Trophoblast cell (in vitro differentiated cells and primary cell): ENCODE results near the gene PRDM16.

ENCODE experiments used
- DNase-seq, 2 donors: peaks; one replicate each; pipeline ENCODE4 v3.0.0-alpha.2; 2016
- H2AFZ ChIP-seq: 2 replicates; pipeline ENCODE4 v1.6.1; 2013; ENCODE audit warnings: low read length, moderate library complexity, mild to moderate bottlenecking; ENCODE audit not compliant: insufficient read depth, poor library complexity
- H2AK5ac ChIP-seq: 2 replicates; pipeline ENCODE4 v1.6.1; 2013; ENCODE audit warnings: mild to moderate bottlenecking, low read length
- H2BK120ac ChIP-seq: 2 replicates; pipeline ENCODE4 v1.6.1; 2013; ENCODE audit warnings: low read length, mild to moderate bottlenecking, moderate library complexity; ENCODE audit not compliant: insufficient read depth, poor library complexity
- H2BK12ac ChIP-seq: 2 replicates; pipeline ENCODE4 v1.6.1; 2013; ENCODE audit warnings: mild to moderate bottlenecking, low read length, moderate library complexity
- H2BK5ac ChIP-seq: 2 replicates; pipeline ENCODE4 v1.6.1; 2013; ENCODE audit warnings: low read length, low read depth, moderate library complexity, mild to moderate bottlenecking; ENCODE audit not compliant: poor library complexity
- H3K14ac ChIP-seq: 2 replicates; pipeline ENCODE4 v1.6.1; 2013; ENCODE audit warnings: mild to moderate bottlenecking, low read length
- H3K18ac ChIP-seq: 2 replicates; pipeline ENCODE4 v1.6.1; 2013; ENCODE audit warnings: mild to moderate bottlenecking, low read length
- H3K23ac ChIP-seq: 2 replicates; pipeline ENCODE4 v1.6.1; 2013; ENCODE audit warnings: low read length
- H3K27ac ChIP-seq: 2 replicates; pipeline ENCODE4 v1.5.1; 2013; ENCODE audit warnings: low read depth, mild to moderate bottlenecking, inconsistent platforms, low read length, moderate library complexity
- H3K27me3 ChIP-seq: 2 replicates; pipeline ENCODE4 v1.6.1; 2013; ENCODE audit warnings: inconsistent platforms, mild to moderate bottlenecking, low read length, moderate library complexity; ENCODE audit not compliant: insufficient read depth
- H3K36me3 ChIP-seq, 2 experiments: 1 replicate in 1 of 2; 2 replicates in 1 of 2; pipeline ENCODE4 v1.6.1; 2013; ENCODE audit warnings: low read length in 2 of 2, mild to moderate bottlenecking in 2 of 2, moderate library complexity in 1 of 2; ENCODE audit not compliant: insufficient read depth in 2 of 2, control insufficient read depth in 1 of 2
- H3K4ac ChIP-seq: 2 replicates; pipeline ENCODE4 v1.6.1; 2013; ENCODE audit warnings: low read depth, mild to moderate bottlenecking, low read length, moderate library complexity
- H3K4me1 ChIP-seq, 2 experiments: 1 replicate in 1 of 2; 2 replicates in 1 of 2; pipeline ENCODE4 v1.6.1; 2013; ENCODE audit warnings: low read length in 2 of 2, mild to moderate bottlenecking in 2 of 2, moderate library complexity in 1 of 2; ENCODE audit not compliant: insufficient read depth in 2 of 2, control insufficient read depth in 1 of 2
- H3K4me2 ChIP-seq: 2 replicates; pipeline ENCODE4 v1.6.1; 2013; ENCODE audit warnings: inconsistent platforms, mild to moderate bottlenecking, low read length, moderate library complexity
- H3K4me3 ChIP-seq: 2 replicates; pipeline ENCODE4 v1.5.1; 2013; ENCODE audit warnings: mild to moderate bottlenecking, low read depth, low read length, inconsistent platforms
- H3K79me1 ChIP-seq: one replicate; pipeline ENCODE4 v1.6.1; 2013; ENCODE audit warnings: low read length
- H3K79me2 ChIP-seq: 2 replicates; pipeline ENCODE4 v1.6.1; 2013; ENCODE audit warnings: low read length, mild to moderate bottlenecking; ENCODE audit not compliant: control insufficient read depth, insufficient read depth, poor library complexity
- H3K9ac ChIP-seq: 2 replicates; pipeline ENCODE4 v1.6.1; 2013; ENCODE audit warnings: mild to moderate bottlenecking, low read length
- H3K9me3 ChIP-seq: 2 replicates; pipeline ENCODE4 v1.6.1; 2013; ENCODE audit warnings: low read depth, mild to moderate bottlenecking, control low read depth, inconsistent platforms, low read length; ENCODE audit not compliant: insufficient read depth
- H4K12ac ChIP-seq: 2 replicates; pipeline ENCODE4 v1.6.1; 2013; ENCODE audit warnings: low read depth, mild to moderate bottlenecking, low read length, moderate library complexity
- H4K8ac ChIP-seq: 2 replicates; pipeline ENCODE4 v1.6.1; 2013; ENCODE audit warnings: low read depth, mild to moderate bottlenecking, low read length, moderate library complexity
- H4K91ac ChIP-seq: one replicate; pipeline ENCODE4 v1.6.1; 2013; ENCODE audit warnings: low read depth, mild to moderate bottlenecking, low read length, moderate library complexity
- WGBS: extraction: QIAGEN DNeasy Blood & Tissue Kit; methylation state at CpG from one replicate; pipeline ENCODE4 v1.1.7; 2013; ENCODE audit warnings: missing lambda C conversion rate; ENCODE audit not compliant: insufficient read length, insufficient coverage; ENCODE audit errors: extremely low coverage; 5-methylcytosine and 5-hydroxymethylcytosine counted together

The PRDM16 gene

DNA sequence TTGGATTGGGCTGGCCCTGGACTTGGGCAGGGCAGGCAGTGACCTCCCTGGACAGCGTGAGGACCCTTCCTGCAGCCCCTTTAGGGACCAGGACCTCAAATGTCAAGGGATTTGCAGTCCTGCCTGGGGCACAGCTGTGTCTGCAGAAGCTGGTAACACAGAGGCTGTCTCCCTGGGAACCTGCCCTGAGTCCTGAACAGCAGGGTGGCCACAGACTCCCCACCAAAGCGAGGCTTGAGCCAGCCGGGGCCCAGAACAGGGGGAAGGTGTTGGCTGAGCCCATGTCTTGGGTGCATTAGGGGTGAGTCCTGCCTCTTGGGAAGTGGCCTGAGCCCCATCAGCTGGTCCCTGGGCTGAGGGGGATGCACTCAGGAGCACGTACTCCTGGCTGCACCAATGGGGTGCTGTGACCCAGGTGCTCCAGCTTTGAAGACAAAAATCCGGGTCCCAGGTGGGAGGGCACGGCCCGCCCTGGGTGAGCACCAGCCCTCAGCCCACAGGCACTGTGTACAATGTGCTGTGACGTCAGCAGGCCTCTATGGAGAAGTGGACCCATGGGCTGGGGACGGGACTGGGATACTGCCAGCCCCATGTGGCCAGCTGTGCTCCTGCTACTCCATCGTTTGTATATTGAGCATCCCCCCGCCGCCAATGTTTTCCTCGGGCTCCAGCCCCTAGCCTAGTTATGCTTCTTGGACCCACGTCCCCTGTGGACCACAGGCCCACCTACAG lies 313.5 kb downstream of the PRDM16 start:
- H3K27ac ChIP-seq: no peak overlapping the region
- H2BK120ac ChIP-seq: no peak overlapping the region
- no CpG with 5 or more reads among the region's 14 CpGs for WGBS
- H3K79me1 ChIP-seq: no peaks in the 10 kb centered on the region
- H3K9me3 ChIP-seq: peaks cover 1% of the 10 kb centered on the region
- no peaks in the 10 kb centered on the region for H3K79me2 ChIP-seq
- H3K9ac ChIP-seq: no peak overlapping the region
- H2BK12ac ChIP-seq: no peak overlapping the region
- H2AFZ ChIP-seq: no peak overlapping the region
- DNase-seq: no peak
- H3K36me3 ChIP-seq: no peaks in the 10 kb centered on the region
- no peak overlapping the region for H3K14ac ChIP-seq
- peaks cover 5% of the 10 kb centered on the region for H3K27me3 ChIP-seq
- no peak overlapping the region for H3K18ac ChIP-seq
- H3K23ac ChIP-seq: no peak overlapping the region
- no peak overlapping the region for H2AK5ac ChIP-seq
- H3K4ac ChIP-seq: no peak overlapping the region
- no peak overlapping the region for H3K4me2 ChIP-seq
- H4K8ac ChIP-seq: no peak overlapping the region
- H3K4me3 ChIP-seq: no peak overlapping the region
- H2BK5ac ChIP-seq: no peak overlapping the region
- no peak overlapping the region for H4K12ac ChIP-seq
- no peaks in the 10 kb centered on the region for H3K4me1 ChIP-seq
- no peak overlapping the region for H4K91ac ChIP-seq

DNA sequence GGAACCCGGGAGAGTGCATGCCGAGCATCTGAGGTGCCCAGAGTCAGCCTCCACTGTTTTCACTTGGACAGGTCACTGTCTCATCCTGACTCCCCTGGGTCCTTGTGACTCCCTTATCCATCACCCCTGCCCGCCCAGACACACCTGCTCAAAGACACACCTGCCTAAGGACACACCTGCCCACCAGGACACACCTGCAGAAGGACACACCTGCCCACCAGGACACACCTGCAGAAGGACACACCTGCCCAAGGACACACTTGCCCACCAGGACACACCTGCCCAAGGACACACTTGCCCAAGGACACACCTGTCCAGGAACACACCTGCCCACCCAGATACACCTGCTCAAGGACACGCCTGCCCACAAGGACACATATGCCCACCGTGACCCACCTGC lies 314.7 kb downstream of the PRDM16 start:
- H3K4me1 ChIP-seq: no peaks in the 10 kb centered on the region
- H3K23ac ChIP-seq: no peak overlapping the region
- no peak overlapping the region for H3K4me3 ChIP-seq
- H4K91ac ChIP-seq: no peak overlapping the region
- no peak overlapping the region for H3K18ac ChIP-seq
- DNase-seq: no peak
- peaks cover 1% of the 10 kb centered on the region for H3K9me3 ChIP-seq
- H3K4me2 ChIP-seq: no peak overlapping the region
- no CpG with 5 or more reads among the region's 5 CpGs for WGBS
- no peak overlapping the region for H3K4ac ChIP-seq
- H4K8ac ChIP-seq: no peak overlapping the region
- no peaks in the 10 kb centered on the region for H3K79me1 ChIP-seq
- H3K9ac ChIP-seq: no peak overlapping the region
- no peak overlapping the region for H2AFZ ChIP-seq
- no peak overlapping the region for H2BK12ac ChIP-seq
- H3K27me3 ChIP-seq: peaks cover 10% of the 10 kb centered on the region
- H3K36me3 ChIP-seq: no peaks in the 10 kb centered on the region
- H2AK5ac ChIP-seq: no peak overlapping the region
- H4K12ac ChIP-seq: no peak overlapping the region
- no peak overlapping the region for H2BK120ac ChIP-seq
- no peak overlapping the region for H3K27ac ChIP-seq
- H3K14ac ChIP-seq: no peak overlapping the region
- H2BK5ac ChIP-seq: no peak overlapping the region
- H3K79me2 ChIP-seq: no peaks in the 10 kb centered on the region

DNA sequence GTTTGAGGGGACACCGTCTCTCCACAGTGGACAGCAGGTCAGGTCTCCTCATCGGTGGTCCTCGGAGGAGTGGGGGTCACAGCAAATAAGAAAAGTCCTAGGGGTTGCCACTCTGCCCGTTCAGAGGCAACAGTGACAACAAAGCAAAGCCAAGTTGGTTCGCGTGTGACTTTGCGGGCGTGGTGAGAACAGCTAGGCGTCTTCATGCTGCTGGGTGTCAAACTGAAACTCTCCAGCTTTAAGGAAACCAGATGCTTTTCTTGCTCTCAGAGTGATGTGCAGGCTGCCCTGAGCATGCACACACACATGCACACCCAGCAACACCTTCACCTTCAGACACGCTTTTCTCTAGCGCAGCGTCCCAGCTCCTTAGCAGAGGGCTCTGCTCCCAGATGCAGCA lies 315.4 kb downstream of the PRDM16 start:
- Histone ChIP-seq H3K4me3 (no peak overlapping the region), H3K4me2 (no peak overlapping the region), H2AK5ac (no peak overlapping the region), H2BK120ac (no peak overlapping the region), H4K12ac (no peak overlapping the region), H2BK12ac (no peak overlapping the region), H3K27me3 (peaks cover 11% of the 10 kb centered on the region), H2BK5ac (no peak overlapping the region), H4K91ac (no peak overlapping the region), H3K4me1 (no peaks in the 10 kb centered on the region), H3K18ac (no peak overlapping the region), H3K79me2 (no peaks in the 10 kb centered on the region), H4K8ac (no peak overlapping the region), H3K4ac (no peak overlapping the region), H3K9ac (no peak overlapping the region), H3K9me3 (peaks cover 1% of the 10 kb centered on the region), H2AFZ (no peak overlapping the region), H3K27ac (no peak overlapping the region), H3K79me1 (no peaks in the 10 kb centered on the region), H3K23ac (no peak overlapping the region), H3K14ac (no peak overlapping the region), H3K36me3 (no peaks in the 10 kb centered on the region)
- no CpG with 5 or more reads among the region's 12 CpGs for WGBS
- DNase-seq: no peak

DNA sequence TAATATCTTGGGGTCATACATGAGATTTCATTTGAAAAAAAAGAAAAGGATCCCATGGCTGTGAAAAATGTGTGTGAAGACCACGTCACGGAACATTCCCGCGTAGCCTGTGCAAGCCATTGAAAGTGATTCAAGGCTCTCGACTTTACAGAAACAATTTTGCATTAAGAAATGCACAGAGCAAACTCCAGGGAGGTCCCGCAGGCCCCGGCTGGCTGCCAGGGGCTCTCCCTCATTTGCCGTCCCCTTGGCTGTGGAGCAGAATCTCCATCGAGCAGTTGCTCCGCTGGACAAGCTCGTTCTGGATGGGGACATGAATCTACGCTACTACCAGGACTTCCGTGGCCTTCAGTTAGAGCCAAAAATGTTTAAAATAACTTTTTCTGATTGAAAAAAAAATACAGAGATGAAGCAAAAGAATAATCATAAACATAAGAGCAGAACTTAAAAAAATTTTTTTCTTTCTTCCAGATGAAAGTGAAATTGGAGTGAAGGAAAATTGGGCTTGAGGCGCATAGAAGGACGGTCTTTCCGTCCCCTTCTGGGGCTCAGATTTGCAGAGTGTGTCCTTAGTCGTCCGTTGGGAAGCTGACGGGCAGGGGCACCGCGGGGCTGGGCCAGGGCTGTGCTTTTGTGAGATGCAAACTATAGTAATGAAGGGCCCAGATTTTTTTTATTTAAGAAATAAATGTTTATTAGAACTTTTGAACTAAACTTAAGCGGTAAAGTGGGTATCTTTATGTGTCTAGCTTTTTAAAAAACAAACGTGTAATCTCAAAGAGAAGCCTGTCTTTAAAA lies 317.4 kb downstream of the PRDM16 start:
- no peak overlapping the region for H4K8ac ChIP-seq
- H3K79me2 ChIP-seq: no peaks in the 10 kb centered on the region
- H3K4me1 ChIP-seq: no peaks in the 10 kb centered on the region
- H2AFZ ChIP-seq: no peak overlapping the region
- H3K18ac ChIP-seq: no peak overlapping the region
- H2BK120ac ChIP-seq: no peak overlapping the region
- no peak for DNase-seq
- no peak overlapping the region for H4K12ac ChIP-seq
- no peaks in the 10 kb centered on the region for H3K9me3 ChIP-seq
- H3K27me3 ChIP-seq: peaks cover 22% of the 10 kb centered on the region
- H3K79me1 ChIP-seq: no peaks in the 10 kb centered on the region
- H4K91ac ChIP-seq: no peak overlapping the region
- H3K4me2 ChIP-seq: no peak overlapping the region
- no peak overlapping the region for H2BK12ac ChIP-seq
- H3K36me3 ChIP-seq: no peaks in the 10 kb centered on the region
- no peak overlapping the region for H3K14ac ChIP-seq
- no peak overlapping the region for H3K9ac ChIP-seq
- H2BK5ac ChIP-seq: no peak overlapping the region
- H3K4me3 ChIP-seq: no peak overlapping the region
- no peak overlapping the region for H3K23ac ChIP-seq
- no peak overlapping the region for H3K27ac ChIP-seq
- no peak overlapping the region for H3K4ac ChIP-seq
- H2AK5ac ChIP-seq: no peak overlapping the region
- no CpG with 5 or more reads among the region's 23 CpGs for WGBS
